Measurements from ENCODE around the gene RAPSN. TPM values are rescaled to one million over a fixed set of nuclear protein-coding genes. Genes with fewer than 3 reads are reported as not detected.

The RAPSN gene
- total and polyA plus RNA-seq, 2 donors (not counting 3 experiments of a cell fraction or from before 2014, with no cell fraction given), result 0.18 to 1.6 TPM

GRCh38 chr11:47413908-47414684, 34.8 kb downstream of the RAPSN start:
- intact Hi-C loops (cut with micrococcal nuclease) (loop anchor here (10.0 kb wide), 1 partner anchor 441 kb away; no protein-coding TSS in a partner anchor), dilution Hi-C loops (cut with MboI; ENCODE audit: extremely low pct_ligation_motif_present, low sequenced_read_pairs) (no loop called here)
- Histone ChIP-seq H3K36me3 (ENCODE audit: control insufficient read depth in 2 of 2, extremely low read depth in 1 of 2, insufficient read depth in 2 of 2, low read length in 2 of 2) (peaks cover 12 to 49% of the 10 kb centered on the region in 2 experiments), H2AFZ (ENCODE audit: low read depth, low read length) (no peak overlapping the region), H3K79me2 (ENCODE audit: control insufficient read depth, insufficient read depth, low read length) (peaks cover 22% of the 10 kb centered on the region), H3K4me1 (ENCODE audit: control insufficient read depth, extremely low read depth, insufficient read depth, low read length) (peaks cover 35% of the 10 kb centered on the region), H3K27me3 (ENCODE audit: control insufficient read depth in 2 of 2, insufficient read depth in 2 of 2, low read length in 2 of 2) (no peaks in the 10 kb centered on the region), H3K4me3 (replicated peaks in 1 of 3; ENCODE audit: insufficient read depth in 1 of 3, low read depth in 1 of 3, low read length in 3 of 3) (no peak overlapping the region), H3K9ac (replicated peaks; ENCODE audit: extremely low read depth, insufficient read depth, low read length) (no peak overlapping the region), H3K27ac (ENCODE audit: insufficient read depth, low read depth, low read length) (no peak overlapping the region), H4K20me1 (replicated peaks; ENCODE audit: control insufficient read depth, extremely low read depth, insufficient read depth, low read length) (no peaks in the 10 kb centered on the region), H3K9me3 (replicated peaks; ENCODE audit: control insufficient read depth, insufficient read depth, low read length) (no peaks in the 10 kb centered on the region), H3K4me2 (ENCODE audit: insufficient read depth, low read length) (no peak overlapping the region), H3K9me1 (replicated peaks; ENCODE audit: control insufficient read depth, extremely low read depth, insufficient read depth, low read length) (no peaks in the 10 kb centered on the region)
- BruUV-seq (replicated peaks), result no TSS peak
- ChIA-PET CTCF (interaction anchor here (7.4 kb wide), 1 partner anchor 41 kb away, joined by 148 read pairs; no protein-coding TSS in a partner anchor), POLR2A (no interaction called here)
- FAIRE-seq, result no peak
- TF ChIP-seq GATA2 (IDR thresholded peaks at IDR 0.05; ENCODE audit: insufficient read depth, insufficient read length, low read depth, low read length) (no peak), JUN (IDR thresholded peaks at IDR 0.05; ENCODE audit: borderline replicate concordance, insufficient read depth, insufficient read length, low read depth) (no peak), POLR2AphosphoS5 (IDR thresholded peaks at IDR 0.05; ENCODE audit: insufficient read depth, low read depth, low read length) (no peak), MAX (IDR thresholded peaks at IDR 0.05; ENCODE audit: insufficient read depth, insufficient read length) (no peak), MYC (IDR thresholded peaks at IDR 0.05; ENCODE audit: low read depth, low read length) (no peak), EZH2 (IDR thresholded peaks at IDR 0.05; ENCODE audit: borderline replicate concordance, low read depth, low read length, severe bottlenecking) (no peak), CTCF (IDR thresholded peaks at IDR 0.05; ENCODE audit: extremely low read depth in 1 of 2, insufficient read depth in 1 of 2, low read depth in 1 of 2, low read length in 2 of 2) (no peak), FOS (IDR thresholded peaks at IDR 0.05; ENCODE audit: borderline replicate concordance, insufficient read depth, low read length) (no peak), POLR2A (IDR thresholded peaks at IDR 0.05; ENCODE audit: low read depth, low read length) (no peak)
- no peak for DNase-seq (ENCODE audit: low read depth, low spot score)

Data from endothelial cell of umbilical vein (primary cell).